Endothelial cell of umbilical vein (primary cell): Measurements from ENCODE around the gene RBMS1. TPM values are rescaled to one million over a fixed set of nuclear protein-coding genes. Genes with fewer than 3 reads are reported as not detected.

Experiments used
- BruUV-seq: library from RNA; stranded (reverse); fragments of 400-500 nt; replicated peaks from 2 replicates; lab custom pipeline; 2021; lab: Mats Ljungman, UMichigan
- CTCF ChIA-PET: fragments of 300-600, 350-600 bp; sonication (Branson Sonifier 250); formaldehyde crosslinking; loops from one replicate; lab custom pipeline; 2021; ENCODE audit warnings: antibody characterized with exemption, inconsistent platforms; lab: Charles Lee
- POLR2A ChIA-PET: fragments of 300-600, 350-600 bp; sonication (Branson Sonifier 250); formaldehyde crosslinking; loops from one replicate; lab custom pipeline; 2021; ENCODE audit warnings: antibody characterized with exemption, inconsistent platforms; lab: Charles Lee
- DNase-seq: peaks from one replicate; pipeline ENCODE4 v3.0.0-alpha.2; 2011; ENCODE audit warnings: low read depth, low spot score
- FAIRE-seq: peaks from 2 replicates; lab custom pipeline; 2011; peaks lifted over from hg19 to GRCh38; lab: Jason Lieb, UNC
- H2AFZ ChIP-seq: 2 replicates; pipeline ENCODE4 v1.6.0; 2012; ENCODE audit warnings: low read depth, low read length, control low read depth, inconsistent platforms
- H3K27ac ChIP-seq: 2 replicates; pipeline ENCODE4 v1.5.1; 2011; ENCODE audit warnings: low read depth, mild to moderate bottlenecking, control low read depth, low read length, moderate library complexity; ENCODE audit not compliant: insufficient read depth
- H3K27me3 ChIP-seq, 2 experiments: 2 replicates each; pipeline versions ENCODE4 v1.6.0 to v1.6.1; 2011; ENCODE audit warnings: low read length in 2 of 2, mixed read lengths in 1 of 2; ENCODE audit not compliant: control insufficient read depth in 2 of 2, insufficient read depth in 2 of 2
- H3K36me3 ChIP-seq, 2 experiments: 2 replicates in 1 of 2; 3 replicates in 1 of 2; pipeline ENCODE4 v1.5.1; 2011; ENCODE audit warnings: low read length in 2 of 2, mild to moderate bottlenecking in 1 of 2, moderate library complexity in 1 of 2; ENCODE audit not compliant: control insufficient read depth in 2 of 2, insufficient read depth in 2 of 2; ENCODE audit errors: extremely low read depth in 1 of 2
- H3K4me1 ChIP-seq: 3 replicates; pipeline ENCODE4 v1.5.1; 2011; ENCODE audit warnings: mild to moderate bottlenecking, low read length; ENCODE audit not compliant: control insufficient read depth, insufficient read depth; ENCODE audit errors: extremely low read depth
- H3K4me2 ChIP-seq: 2 replicates; pipeline ENCODE4 v1.6.1; 2011; ENCODE audit warnings: low read length, control low read depth, mixed read lengths; ENCODE audit not compliant: insufficient read depth
- H3K4me3 ChIP-seq, 3 experiments: fragments of 200-600 bp in 1 of 3; sonication (generic), shearing (Covaris generic) in 1 of 3; replicated peaks in 1 of 3; 2 replicates each; pipeline ENCODE4 v1.5.1; 2011 to 2016; ENCODE audit warnings: control low read depth in 3 of 3, low read length in 3 of 3, mild to moderate bottlenecking in 2 of 3, inconsistent platforms in 1 of 3, low read depth in 1 of 3, moderate library complexity in 1 of 3; ENCODE audit not compliant: insufficient read depth in 1 of 3
- H3K79me2 ChIP-seq: 2 replicates; pipeline ENCODE4 v1.6.0; 2012; ENCODE audit warnings: low read length, inconsistent platforms; ENCODE audit not compliant: control insufficient read depth, insufficient read depth
- H3K9ac ChIP-seq: replicated peaks from 2 replicates; pipeline ENCODE3; 2011; ENCODE audit warnings: low read length, control low read depth; ENCODE audit not compliant: insufficient read depth; ENCODE audit errors: extremely low read depth
- H3K9me1 ChIP-seq: replicated peaks from 3 replicates; pipeline ENCODE4 v1.6.0; 2011; ENCODE audit warnings: mild to moderate bottlenecking, low read length; ENCODE audit not compliant: control insufficient read depth, insufficient read depth; ENCODE audit errors: extremely low read depth
- H3K9me3 ChIP-seq: replicated peaks from 2 replicates; pipeline ENCODE4 v1.5.1; 2012; ENCODE audit warnings: low read length, inconsistent platforms; ENCODE audit not compliant: control insufficient read depth, insufficient read depth
- H4K20me1 ChIP-seq: replicated peaks from 2 replicates; pipeline ENCODE3; 2011; ENCODE audit warnings: mild to moderate bottlenecking, low read length; ENCODE audit not compliant: control insufficient read depth, insufficient read depth; ENCODE audit errors: extremely low read depth
- EZH2 ChIP-seq: IDR thresholded peaks from 2 replicates; pipeline ENCODE4 v1.6.1; 2012; ENCODE audit warnings: borderline replicate concordance, low read depth, mild to moderate bottlenecking, moderate library complexity, low read length, inconsistent platforms; ENCODE audit not compliant: severe bottlenecking
- FOS ChIP-seq: IDR thresholded peaks from 2 replicates; pipeline ENCODE4 v1.6.1; 2011; ENCODE audit warnings: mild to moderate bottlenecking, low read length, moderate library complexity, borderline replicate concordance; ENCODE audit not compliant: insufficient read depth
- GATA2 ChIP-seq: IDR thresholded peaks from 2 replicates; pipeline ENCODE4 v1.7.0; 2011; ENCODE audit warnings: low read depth, mild to moderate bottlenecking, moderate library complexity, mixed read lengths, low read length; ENCODE audit not compliant: insufficient read length, insufficient read depth
- JUN ChIP-seq: IDR thresholded peaks from 2 replicates; pipeline ENCODE4 v1.6.1; 2011; ENCODE audit warnings: borderline replicate concordance, low read depth; ENCODE audit not compliant: insufficient read length, insufficient read depth
- MYC ChIP-seq: IDR thresholded peaks from one replicate; pipeline ENCODE4 v1.6.1; 2011; ENCODE audit warnings: mild to moderate bottlenecking, low read depth, low read length
- POLR2A ChIP-seq: IDR thresholded peaks from 2 replicates; pipeline ENCODE4 v1.6.1; 2012; ENCODE audit warnings: low read depth, mild to moderate bottlenecking, control low read depth, low read length
- POLR2AphosphoS5 ChIP-seq: IDR thresholded peaks from 2 replicates; pipeline ENCODE4 v1.6.1; 2012; ENCODE audit warnings: low read depth, mild to moderate bottlenecking, control low read depth, low read length, moderate library complexity; ENCODE audit not compliant: insufficient read depth
- dilution Hi-C: fragments of 300-500 bp; cut with MboI; formaldehyde crosslinking; loops from one replicate; pipeline ENCODE4 v1.15.0; 2019; ENCODE audit warnings: low sequenced_read_pairs; ENCODE audit not compliant: extremely low pct_ligation_motif_present
- intact Hi-C: fragments of 100-400 bp; cut with micrococcal nuclease; formaldehyde crosslinking; loops from one replicate; pipeline ENCODE4 v1.10.0; 2022
- polyA plus RNA-seq, 4 experiments: library from polyadenylated mRNA; depleted of rRNA in 3 of 4; stranded (reverse) in 3 of 4; unstranded in 1 of 4; fragments of >200 nt; gene quantifications; 2 replicates each; pipeline versions ENCODE4 v1.2.1 to v1.2.3, GENCODE V29; 2011 to 2012; ENCODE audit warnings: missing spikeins in 1 of 4
- total RNA-seq: library from RNA; stranded (reverse); gene quantifications from 2 replicates; pipeline ENCODE4 v1.2.3, GENCODE V29; 2021
- TF ChIP-seq, protein P1 (sequence below), 2 donors: IDR thresholded peaks; 1 replicate in 1 of 2; 2 replicates in 1 of 2; pipeline ENCODE4 v1.5.1; 2011; ENCODE audit warnings: low read length in 2 of 2, mild to moderate bottlenecking in 2 of 2, moderate library complexity in 2 of 2, control low read depth in 1 of 2, inconsistent platforms in 1 of 2, low read depth in 1 of 2; ENCODE audit not compliant: insufficient read depth in 1 of 2; ENCODE audit errors: extremely low read depth in 1 of 2
- TF ChIP-seq, protein P2 (sequence below): IDR thresholded peaks from 2 replicates; pipeline ENCODE4 v1.6.1; 2011; ENCODE audit not compliant: insufficient read depth, insufficient read length

Gene RBMS1
- total and polyA plus RNA-seq, 2 donors (not counting 3 experiments of a cell fraction or from before 2014, with no cell fraction given), result 60.0 to 93.3 TPM

DNA sequence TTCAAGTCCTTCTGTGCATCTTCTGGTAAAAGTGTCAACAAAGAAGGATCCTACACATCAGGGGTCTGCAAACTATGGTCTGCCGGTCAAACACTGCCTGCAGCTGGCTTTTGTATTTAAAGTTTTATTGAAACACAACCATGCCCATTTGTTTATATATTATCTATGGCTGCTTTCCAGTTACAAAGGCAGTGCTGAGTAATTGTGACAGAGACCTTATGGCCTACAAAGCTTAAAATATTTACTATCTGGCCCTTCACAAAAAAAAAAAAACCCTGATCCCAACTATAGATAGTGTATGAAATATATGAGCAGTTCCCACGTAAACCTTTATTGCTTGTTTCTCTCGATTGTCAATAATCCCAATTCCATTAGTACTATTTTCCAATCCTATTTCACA is 101.4 kb downstream of the RBMS1 start:
- Histone ChIP-seq H3K27ac (no peak overlapping the region), H3K9me3 (no peaks in the 10 kb centered on the region), H4K20me1 (peaks cover 18% of the 10 kb centered on the region), H2AFZ (no peak overlapping the region), H3K27me3 (no peaks in the 10 kb centered on the region), H3K79me2 (peaks cover 98% of the 10 kb centered on the region), H3K4me2 (no peak overlapping the region), H3K36me3 (no peaks in the 10 kb centered on the region), H3K4me3 (no peak overlapping the region), H3K9ac (no peak overlapping the region), H3K9me1 (peaks cover 2% of the 10 kb centered on the region), H3K4me1 (peaks cover 53% of the 10 kb centered on the region)
- dilution Hi-C loops, result no loop called here
- no peak for TF ChIP-seq EZH2
- TF ChIP-seq POLR2AphosphoS5, result peak; percentile 1
- no peak for TF ChIP-seq JUN
- no peak for TF ChIP-seq MYC
- TF ChIP-seq POLR2A, result peak; percentile 18
- TF ChIP-seq, protein P1, sequence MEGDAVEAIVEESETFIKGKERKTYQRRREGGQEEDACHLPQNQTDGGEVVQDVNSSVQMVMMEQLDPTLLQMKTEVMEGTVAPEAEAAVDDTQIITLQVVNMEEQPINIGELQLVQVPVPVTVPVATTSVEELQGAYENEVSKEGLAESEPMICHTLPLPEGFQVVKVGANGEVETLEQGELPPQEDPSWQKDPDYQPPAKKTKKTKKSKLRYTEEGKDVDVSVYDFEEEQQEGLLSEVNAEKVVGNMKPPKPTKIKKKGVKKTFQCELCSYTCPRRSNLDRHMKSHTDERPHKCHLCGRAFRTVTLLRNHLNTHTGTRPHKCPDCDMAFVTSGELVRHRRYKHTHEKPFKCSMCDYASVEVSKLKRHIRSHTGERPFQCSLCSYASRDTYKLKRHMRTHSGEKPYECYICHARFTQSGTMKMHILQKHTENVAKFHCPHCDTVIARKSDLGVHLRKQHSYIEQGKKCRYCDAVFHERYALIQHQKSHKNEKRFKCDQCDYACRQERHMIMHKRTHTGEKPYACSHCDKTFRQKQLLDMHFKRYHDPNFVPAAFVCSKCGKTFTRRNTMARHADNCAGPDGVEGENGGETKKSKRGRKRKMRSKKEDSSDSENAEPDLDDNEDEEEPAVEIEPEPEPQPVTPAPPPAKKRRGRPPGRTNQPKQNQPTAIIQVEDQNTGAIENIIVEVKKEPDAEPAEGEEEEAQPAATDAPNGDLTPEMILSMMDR (IDR thresholded peaks at IDR 0.05; ENCODE audit: extremely low read depth in 1 of 2, insufficient read depth in 1 of 2, low read depth in 1 of 2, low read length in 2 of 2), result no peak
- TF ChIP-seq FOS, result no peak
- TF ChIP-seq GATA2, result peak; percentile 6
- TF ChIP-seq, protein P2, sequence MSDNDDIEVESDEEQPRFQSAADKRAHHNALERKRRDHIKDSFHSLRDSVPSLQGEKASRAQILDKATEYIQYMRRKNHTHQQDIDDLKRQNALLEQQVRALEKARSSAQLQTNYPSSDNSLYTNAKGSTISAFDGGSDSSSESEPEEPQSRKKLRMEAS, result no peak
- CTCF ChIA-PET, result interaction anchor here (1.0 to 1.4 kb wide), 3 partner anchors 15 to 602 kb away, joined by 3 read pairs; no protein-coding TSS in a partner anchor
- BruUV-seq, result no TSS peak
- FAIRE-seq (no peak), DNase-seq (peak; percentile 36)
- POLR2A ChIA-PET, result interaction anchor here (0.7 kb wide), 1 partner anchor 67 kb away, joined by 3 read pairs; no protein-coding TSS in a partner anchor
- intact Hi-C loops, result no loop called here
